PC-3 (cell line): ENCODE measurements around the gene NALCN.

Source experiments
- CTCF ChIP-seq: fragments of 300-600 bp; sonication (generic); conservative IDR thresholded peaks from 2 replicates; pipeline ENCODE4 v1.5.1; 2017; ENCODE audit warnings: antibody characterized with exemption, low read depth, mild to moderate bottlenecking, low read length
- EZH2 ChIP-seq: fragments of 300-600 bp; sonication (generic); IDR thresholded peaks from one replicate; pipeline ENCODE4 v1.6.1; 2017; ENCODE audit warnings: antibody characterized with exemption, mild to moderate bottlenecking, low read length; ENCODE audit not compliant: unreplicated experiment
- EZH2phosphoT487 ChIP-seq: fragments of 300-600 bp; sonication (generic); IDR thresholded peaks from 2 replicates; pipeline ENCODE4 v1.6.1; 2018; ENCODE audit warnings: mild to moderate bottlenecking, antibody characterized with exemption, low read length, borderline replicate concordance

- TF ChIP-seq CTCF (no peak), EZH2phosphoT487 (no peak), EZH2 (no peak)
Measured at GRCh38 chr13:101181076-101181685, 235.1 kb downstream of the NALCN start.
